Measurements from ENCODE around the gene PGA5.
"Not testable (repeated sequence)": the region's sequence is repeated elsewhere in the genome, so short reads cannot be mapped to it uniquely, and the experiment has no call there.

The PGA5 gene

DNA sequence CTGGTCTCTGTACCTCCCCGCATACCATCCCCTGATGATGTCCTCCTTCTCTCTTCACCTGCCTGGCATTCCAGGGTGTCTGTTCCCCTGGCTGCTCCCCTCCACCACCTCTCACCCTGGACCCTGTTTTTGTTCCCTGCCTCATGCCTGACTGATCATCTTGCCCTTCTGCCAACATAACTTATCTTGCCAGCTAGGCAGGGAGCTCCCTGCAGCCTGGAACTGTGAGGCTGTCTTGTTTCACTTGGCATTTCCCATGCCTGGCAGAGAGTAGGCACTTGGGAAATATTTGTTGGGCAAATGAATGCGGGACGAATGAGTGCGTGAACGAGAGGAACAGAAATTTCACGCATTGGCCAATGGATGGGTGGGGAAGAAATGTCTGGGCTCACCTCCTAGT is 11.5 kb upstream of the PGA5 start:
- not testable (repeated sequence) for DNase-seq

DNA sequence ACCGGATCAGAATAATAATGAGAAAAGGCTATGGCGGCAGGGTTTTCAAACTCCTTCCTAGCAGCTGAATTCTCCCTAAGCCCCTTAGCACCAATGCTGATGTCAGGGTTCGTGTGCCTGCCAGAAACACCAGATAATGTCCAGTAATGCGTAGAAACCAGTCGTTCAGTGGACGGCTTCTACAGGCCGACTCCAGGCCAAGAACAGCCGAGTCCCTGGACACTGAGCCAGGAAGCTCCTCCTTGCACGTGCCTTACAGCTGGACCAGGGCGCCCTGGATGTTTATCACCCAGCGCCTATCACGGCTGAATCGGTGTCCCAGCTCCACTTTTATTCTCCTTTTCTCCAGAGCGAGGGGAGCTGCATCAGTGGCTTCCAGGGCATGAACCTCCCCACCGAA is 9.9 kb upstream of the PGA5 start:
- DNase-seq: not testable (repeated sequence)

DNA sequence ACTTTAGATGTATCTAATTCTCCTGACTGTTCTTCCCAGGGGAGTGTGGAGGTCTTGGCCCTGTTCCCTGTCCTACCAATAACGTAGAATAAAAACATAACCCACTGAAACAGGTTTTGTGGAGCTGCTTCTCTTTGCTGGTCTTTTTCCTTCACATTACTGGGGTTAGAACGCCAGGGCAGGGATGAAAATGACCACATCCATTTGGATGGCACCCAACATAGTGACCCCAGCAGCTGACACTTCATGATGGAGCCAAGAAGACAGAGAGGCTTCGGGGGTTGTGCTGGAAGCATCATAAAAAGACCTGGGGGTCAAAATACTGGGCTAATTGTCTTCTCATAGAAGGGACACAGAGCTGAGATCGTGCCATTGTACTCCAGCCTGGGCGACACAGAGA is 9.4 kb upstream of the PGA5 start:
- DNase-seq: not testable (repeated sequence)

DNA sequence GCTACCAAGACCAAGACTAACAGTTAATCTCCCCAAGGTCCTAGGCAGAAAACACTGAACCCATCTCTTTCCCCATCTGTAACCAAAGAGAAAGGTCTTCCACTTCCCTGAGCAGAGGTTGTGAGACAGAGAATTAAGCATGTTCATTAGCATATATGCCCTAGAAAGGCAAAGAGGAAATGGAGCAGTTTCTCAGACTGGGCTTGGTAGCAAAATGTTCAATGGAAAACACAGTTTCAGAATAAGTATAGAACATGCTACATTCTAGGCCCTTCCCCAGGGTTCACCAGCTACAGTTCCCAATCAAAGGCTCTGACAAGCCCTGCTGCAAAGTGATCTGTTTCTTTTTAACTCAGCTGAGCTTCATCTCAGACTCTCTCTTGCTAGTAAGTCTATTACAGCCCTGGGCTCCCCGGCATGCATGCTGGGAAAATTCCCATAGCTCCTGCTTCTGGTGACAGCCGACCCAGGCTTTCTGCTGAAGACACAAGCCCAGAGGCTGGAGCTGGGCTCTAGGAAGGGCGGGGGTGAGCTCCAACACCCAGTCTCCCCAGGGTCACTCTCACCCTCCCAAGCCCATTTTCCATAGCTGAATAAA is 8.3 kb upstream of the PGA5 start:
- DNase-seq: not testable (repeated sequence)

DNA sequence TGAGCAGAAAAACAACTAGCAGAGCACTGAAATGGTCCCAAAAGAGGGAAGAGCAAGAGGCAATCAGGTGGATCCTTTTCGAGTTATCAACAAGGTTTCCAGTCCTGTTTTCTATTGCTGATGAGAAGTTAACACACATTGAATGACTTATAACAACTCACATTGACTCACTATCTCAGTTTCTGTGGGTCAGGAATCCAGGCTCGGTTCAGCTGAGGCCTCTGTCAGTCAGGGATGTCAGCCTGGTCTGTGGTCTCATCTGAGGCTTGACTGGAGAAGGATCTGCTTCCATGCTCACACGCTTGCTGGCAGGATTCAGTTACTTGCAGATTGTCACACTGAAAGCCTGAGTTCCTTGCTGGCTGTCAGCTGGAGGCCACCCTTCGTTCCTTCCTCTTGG is 3.8 kb upstream of the PGA5 start:
- not testable (repeated sequence) for DNase-seq

DNA sequence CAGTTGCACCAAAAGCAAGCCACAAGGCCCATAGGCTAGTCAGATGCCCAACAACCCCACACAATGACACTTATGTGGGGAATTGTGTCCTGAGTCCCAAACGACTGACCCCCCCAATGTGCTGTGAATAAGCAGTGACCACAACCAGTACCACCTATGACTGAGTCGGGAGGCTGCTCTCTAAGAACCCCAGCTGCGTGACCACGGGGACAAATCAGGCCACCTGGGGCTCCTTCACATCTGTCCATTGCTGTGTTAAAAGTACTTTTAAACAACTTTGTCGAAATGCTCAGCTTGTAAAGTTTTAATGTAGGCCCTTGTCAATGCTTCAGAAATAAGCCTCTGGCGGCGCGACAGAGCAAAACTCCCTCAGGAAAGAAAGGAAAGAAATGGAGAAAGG is 687 bp upstream of the PGA5 start:
- DNase-seq: not testable (repeated sequence)

DNA sequence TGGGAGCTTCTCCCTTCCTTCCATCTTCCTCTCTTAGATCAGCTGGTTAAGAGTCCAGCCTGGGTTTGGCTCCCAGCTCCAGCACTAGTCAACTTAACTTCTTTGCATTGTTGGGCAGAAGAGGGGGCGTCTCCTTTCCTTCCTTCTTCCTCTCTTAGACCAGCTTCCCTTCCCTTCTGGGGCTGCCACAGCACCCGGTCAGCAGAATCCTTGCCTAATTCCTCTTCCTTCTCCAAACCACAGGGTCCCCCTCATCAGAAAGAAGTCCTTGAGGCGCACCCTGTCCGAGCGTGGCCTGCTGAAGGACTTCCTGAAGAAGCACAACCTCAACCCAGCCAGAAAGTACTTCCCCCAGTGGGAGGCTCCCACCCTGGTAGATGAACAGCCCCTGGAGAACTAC is 551 bp downstream of the PGA5 start:
- DNase-seq: not testable (repeated sequence)

DNA sequence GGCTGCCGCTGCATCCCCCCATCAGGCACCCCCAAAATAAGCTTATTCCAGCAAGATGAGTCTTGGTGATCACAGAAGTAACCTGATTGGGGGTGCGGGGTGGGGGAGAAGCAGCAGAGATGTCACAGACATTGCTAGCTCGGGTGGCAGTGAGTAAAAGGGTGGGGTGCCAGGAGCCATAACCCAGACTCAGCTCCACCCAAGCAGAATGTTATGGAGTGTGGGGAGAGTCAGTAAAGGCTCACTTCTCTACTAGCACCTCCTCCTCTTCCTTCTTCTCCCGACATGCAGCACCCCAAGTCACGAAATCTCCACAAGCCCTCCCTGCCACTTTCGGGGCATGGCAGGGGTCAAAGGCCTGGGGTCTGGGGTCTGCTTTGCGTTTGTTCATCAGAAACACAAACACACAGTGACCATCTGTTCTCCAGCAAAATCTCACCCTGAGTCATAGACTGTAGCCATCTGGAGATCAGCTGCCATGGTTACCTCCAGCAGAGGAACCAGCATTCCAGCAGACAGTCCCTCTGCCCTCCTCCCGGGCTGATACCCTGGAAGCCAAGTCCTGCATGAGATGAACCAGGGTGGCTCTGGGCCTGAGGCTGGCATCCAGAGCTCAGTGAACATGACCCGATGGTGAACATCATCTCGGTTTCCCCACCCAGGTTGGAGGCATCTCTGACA is 4.4 kb downstream of the PGA5 start:
- DNase-seq: not testable (repeated sequence)

DNA sequence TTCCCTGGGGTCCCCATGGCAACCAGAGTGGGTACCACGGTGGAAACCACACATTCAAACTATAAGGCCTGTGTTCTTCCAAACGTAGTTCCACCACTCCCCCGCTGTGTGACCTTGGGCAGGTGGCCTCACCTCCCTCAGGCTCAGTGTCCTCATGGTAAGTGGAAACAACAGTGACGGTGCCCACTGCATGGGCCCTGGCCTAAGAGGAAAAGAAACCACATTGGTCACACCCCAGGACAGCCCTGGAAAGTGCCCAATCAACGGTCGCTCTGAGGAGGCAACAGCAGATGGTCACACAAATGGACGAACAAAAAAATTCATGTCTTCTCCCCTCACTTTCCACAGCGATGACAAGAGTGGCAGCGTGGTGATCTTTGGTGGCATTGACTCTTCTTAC is 7.1 kb downstream of the PGA5 start:
- not testable (repeated sequence) for DNase-seq

DNA sequence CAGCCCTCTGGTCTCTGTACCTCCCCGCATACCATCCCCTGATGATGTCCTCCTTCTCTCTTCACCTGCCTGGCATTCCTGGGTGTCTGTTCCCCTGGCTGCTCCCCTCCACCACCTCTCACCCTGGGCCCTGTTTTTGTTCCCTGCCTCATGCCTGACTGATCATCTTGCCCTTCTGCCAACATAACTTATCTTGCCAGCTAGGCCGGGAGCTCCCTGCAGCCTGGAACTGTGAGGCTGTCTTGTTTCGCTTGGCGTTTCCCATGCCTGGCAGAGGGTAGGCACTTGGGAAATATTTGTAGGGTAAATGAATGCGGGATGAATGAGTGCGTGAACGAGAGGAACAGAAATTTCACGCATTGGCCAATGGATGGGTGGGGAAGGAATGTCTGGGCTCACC is 8.2 kb downstream of the PGA5 start:
- DNase-seq: not testable (repeated sequence)

DNA sequence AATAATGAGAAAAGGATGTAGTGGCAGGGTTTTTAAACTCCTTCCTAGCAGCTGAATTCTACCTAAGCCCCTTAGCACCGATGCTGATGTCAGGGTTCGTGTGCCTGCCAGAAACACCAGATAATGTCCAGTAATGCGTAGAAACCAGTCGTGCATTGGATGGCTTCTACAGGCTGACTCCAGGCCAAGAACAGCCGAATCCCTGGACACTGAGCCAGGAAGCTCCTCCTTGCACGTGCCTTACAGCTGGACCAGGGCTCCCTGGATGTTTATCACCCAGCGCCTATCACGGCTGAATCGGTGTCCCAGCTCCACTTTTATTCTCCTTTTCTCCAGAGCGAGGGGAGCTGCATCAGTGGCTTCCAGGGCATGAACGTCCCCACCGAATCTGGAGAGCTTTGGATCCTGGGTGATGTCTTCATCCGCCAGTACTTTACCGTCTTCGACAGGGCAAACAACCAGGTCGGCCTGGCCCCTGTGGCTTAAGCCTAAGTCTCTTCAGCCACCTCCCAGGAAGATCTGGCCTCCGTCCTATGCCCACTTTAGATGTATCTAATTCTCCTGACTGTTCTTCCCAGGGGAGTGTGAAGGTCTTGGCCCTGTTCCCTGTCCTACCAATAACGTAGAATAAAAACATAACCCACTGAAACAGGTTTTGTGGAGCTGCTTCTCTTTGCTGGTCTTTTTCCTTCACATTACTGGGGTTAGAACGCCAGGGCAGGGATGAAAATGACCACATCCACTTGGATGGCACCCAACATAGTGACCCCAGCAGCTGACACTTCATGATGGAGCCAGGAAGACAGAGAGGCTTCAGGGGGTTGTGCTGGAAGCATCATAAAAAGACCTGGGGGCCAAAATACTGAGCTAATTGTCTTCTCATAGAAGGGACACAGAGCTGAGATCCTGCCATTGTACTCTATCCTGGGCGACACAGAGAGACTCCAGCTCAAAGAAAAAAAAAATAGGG is 10.1 kb downstream of the PGA5 start:
- not testable (repeated sequence) for DNase-seq

DNA sequence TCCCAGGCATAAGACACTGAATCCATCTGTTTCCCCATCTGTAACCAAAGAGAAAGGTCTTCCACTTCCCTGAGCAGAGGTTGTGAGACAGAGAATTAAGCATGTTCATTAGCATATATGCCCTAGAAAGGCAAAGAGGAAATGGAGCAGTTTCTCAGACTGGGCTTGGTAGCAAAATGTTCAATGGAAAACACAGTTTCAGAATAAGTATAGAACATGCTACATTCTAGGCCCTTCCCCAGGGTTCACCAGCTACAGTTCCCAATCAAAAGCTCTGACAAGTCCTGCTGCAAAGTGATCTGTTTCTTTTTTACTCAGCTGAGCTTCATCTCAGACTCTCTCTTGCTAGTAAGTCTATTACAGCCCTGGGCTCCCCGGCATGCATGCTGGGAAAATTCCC is 11.4 kb downstream of the PGA5 start:
- DNase-seq: not testable (repeated sequence)

DNA sequence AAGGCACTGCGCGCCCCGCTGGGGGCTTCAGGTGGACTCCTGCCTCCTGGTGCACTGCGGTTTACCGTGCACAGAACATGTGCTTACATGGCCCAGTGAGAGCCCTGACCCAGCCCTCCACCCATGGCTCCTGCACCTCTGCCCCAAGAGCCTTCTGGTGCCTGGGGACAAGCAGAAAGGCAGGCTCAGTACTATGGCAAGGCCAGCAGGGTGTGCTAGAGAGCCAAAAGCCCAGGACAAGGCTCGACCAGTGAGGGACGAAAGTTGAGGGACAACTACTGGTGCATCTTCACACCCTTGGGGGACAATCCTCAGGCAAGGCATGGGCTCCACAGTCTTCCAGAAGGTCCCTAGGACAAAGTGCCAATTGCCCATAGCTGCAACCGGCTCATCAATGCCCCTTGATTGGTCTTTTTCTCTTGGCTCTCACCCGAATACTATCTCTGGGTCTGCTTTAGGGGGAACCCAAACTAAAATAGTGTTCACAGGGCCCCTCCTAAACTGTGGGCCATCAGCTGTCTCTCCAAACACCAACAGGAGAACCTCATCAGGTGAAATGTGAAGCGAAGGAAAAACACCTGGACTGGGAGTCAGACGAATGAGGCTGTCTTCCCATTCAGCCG is 13.5 kb downstream of the PGA5 start:
- peak; percentile 64 for DNase-seq

DNA sequence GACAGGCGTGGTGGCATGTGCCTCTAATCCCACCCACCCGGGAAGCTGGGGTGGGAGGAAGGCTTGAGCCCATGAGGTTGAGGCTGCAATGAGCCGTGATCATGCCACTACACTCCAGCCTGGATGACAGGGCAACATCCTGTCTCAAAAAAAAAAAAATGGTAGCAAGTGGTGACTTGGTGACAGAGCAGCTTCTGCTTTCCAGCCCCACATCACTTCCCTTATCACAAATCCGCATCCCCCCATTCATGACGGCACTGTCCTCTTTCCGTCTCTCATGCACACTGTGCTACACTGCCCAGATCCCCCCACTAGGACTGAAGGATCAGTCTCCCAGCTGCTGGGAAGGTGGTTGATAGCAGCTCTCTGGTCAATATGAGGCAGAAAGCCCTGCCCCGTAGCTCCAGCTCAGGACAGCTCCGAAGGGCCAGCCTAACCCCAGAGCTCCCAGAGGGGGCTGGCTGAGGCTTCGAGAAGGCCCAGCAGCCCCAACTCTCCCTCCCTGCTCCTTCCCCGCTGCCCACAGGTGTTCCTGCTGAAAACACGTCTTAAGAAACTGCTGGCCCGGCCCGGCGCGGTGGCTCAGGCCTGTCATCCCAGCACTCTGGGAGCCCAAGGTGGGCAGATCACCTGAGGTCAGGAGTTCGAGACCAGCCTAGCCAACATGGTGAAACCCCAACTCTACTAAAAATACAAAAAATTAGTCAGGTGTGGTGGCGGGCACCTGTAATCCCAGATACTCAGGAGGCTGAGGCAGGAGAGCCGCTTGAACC is 15.9 kb downstream of the PGA5 start:
- no peak for DNase-seq

DNA sequence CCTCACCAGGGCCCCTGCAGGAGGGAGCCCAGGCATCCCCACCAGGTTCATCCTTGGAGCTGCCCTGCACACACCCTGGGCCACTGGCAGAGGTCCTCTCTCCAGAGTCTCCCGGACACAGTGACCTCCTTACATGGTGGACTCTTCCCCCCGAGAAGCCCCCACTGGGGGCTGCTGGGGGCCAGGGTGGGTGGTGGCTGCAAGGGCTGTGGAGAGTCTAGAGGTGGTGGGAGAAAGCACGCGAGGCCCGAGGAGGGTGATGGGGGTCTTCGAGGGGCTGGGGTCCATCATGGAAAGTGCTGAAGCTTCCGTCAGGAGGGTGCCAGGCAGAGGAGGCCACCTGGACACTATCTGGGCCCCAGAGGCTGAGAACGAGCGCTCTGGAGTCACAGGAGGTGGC is 17.6 kb downstream of the PGA5 start:
- DNase-seq: no peak

DNA sequence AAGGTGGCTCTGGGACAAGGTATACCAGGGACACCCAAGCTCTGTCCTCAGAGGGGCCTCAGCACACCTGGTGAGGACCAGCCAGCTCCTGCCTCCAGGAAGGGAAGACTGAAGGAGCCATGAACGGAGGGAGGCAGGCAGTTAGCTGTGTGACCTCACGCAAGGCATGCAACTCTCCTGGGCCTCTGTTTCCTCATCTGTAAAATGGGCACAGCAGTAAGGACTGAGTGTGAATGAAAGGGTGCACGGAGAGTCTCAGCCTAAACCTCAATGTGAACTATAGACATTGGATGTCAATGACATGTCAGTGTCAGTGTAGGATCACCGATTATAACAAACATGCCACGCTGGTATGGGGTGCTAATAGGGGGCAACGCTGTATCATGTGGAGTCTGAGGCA is 18.4 kb downstream of the PGA5 start:
- DNase-seq: no peak

DNA sequence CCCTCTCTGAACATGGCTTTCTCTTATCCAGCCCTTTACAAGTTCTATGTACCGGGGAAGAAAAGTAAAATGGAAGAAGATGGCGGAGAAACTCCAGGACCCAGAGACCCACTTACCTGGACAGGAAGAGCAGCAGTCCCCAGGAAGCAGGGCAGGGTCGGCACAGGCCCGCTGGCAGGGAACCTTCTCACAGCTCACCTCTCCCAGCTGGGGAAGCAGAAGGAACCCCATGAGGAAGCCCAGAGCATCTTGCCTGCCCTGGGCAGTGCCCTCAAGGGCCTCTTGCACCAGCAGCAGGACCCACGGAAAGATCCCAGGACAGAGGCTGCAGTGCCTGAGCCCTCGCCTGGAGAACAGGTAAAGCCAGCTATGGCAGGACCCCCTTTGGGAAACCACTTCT is 23.4 kb downstream of the PGA5 start:
- DNase-seq: no peak

DNA sequence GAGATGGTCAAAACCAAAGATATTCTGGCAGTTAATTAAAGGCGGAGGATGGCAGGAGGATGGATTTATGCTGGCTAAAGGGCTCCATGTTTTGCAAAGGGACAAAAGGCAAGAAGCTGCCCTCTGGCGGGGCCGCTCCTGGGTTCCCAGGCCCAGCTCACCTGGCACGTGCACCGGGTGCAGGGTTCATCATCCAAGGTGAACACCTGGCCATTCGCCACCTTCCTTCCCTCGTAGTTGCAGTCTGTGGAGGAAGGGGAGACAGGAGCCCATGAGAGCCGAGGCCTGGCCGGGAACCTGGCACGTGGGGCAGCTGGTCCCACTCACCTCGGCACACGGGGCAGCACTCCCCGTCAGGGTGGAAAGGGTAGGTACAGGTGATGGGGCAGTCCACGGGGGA is 23.8 kb downstream of the PGA5 start:
- DNase-seq: no peak

DNA sequence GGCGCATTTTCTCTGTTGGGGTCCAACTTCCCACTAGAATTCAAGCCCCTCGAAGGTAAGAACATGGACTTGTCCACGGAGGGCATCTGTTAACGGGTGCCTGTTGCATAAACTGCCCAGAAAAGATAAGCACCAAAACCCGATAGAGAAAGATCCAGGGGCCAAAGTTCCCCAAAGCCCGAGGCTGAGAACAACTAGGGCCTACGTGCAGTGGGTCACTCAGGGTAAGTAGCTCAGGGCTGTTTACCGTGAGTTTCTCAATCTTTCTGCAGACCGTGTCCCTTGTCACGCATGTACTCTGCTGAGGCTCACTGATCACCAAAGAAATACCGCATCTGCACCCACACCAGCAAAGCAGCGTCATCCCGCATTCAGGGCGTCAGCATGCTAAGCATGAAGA is 24.4 kb downstream of the PGA5 start:
- DNase-seq: no peak

DNA sequence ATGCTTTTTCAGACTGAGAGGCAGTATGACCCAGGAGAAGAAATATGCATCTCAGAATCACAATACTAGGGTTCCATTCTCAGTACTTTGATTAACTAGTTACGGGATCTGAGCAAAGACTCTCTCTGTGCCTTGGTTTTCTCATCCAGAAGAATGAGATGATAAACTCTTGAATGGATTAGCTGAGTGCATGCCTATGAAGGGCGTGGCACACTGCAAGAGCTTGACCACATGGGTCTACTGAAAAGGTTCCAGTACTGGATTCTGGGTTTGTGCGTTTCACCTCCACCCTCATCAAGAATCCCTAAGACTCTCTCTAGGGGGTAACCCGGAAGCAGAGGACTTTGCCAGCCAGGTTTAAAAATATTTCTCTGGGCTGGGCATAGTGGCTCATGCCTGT is 25.6 kb downstream of the PGA5 start:
- no peak for DNase-seq

DNA sequence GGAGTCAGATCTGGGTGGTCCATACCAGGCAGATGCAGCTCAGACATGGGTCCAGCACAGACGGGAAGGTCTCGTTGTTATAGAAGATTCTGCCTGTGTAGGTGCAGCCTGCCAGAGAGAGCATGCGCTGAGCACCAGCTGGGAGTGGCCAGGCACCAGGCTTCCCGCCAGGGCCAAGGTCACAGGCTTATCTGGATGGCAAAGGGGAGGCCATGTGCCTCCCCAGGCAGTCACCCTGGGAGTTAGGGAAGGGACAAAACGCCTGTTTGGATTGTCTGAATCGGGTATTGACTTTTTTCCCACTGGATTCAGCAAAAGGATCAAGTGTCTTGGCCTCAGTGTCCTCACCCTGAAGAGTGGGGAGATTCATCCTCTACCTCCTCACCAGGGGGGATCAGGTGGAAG is 26.5 kb downstream of the PGA5 start:
- DNase-seq: no peak

DNA sequence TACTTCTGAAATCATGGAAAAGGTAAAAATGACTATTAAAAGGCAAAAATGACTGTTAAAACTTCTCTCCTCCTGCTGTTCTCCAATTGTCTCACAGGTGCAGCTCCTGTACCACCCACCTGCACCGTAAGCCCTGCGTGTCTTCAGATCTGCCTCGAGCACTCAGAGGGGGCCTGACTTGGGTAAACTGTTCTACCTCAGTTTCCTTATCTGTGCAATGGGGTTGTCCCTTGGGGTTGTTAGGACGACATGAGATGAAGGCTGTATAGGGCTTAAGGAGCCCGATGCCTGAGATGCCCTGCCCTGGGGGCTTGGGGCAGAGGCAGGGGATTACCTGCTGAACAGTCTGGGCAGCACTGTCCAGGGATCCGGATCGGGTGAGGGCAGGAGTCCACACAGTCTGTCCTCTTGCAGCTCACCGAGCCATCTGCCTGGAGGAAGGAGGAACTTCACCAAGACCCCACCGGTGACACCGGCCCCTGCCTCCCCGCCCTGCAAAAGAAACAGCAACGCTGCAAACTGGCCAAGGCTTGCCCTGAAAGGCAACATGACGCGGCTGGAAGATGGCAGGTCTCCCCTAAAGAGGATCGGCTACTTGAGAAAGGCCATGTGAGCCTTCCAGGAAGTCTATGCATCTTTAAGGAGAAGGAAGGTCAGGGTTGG is 27.7 kb downstream of the PGA5 start:
- no peak for DNase-seq

Measured in stimulated activated CD4-positive, alpha-beta T cell treated with anti-CD3 and anti-CD28 coated beads, Interleukin-4, amount 100 ng/mL, for 1 hour (primary cell).